IPS DF 6.9 (cell line): ENCODE measurements around the gene MSH4.
"Not testable (repeated sequence)": the region's sequence is repeated elsewhere in the genome, so short reads cannot be mapped to it uniquely, and the experiment has no call there.

Source experiments
- DNase-seq: peaks from one replicate; pipeline ENCODE4 v3.0.0-alpha.2; 2013; ENCODE audit warnings: low read depth, low spot score
- H3K27ac ChIP-seq: one replicate; pipeline ENCODE4 v1.5.1; 2013; ENCODE audit warnings: low read length, control low read depth
- H3K27me3 ChIP-seq: 2 replicates; pipeline ENCODE4 v1.6.1; 2013; ENCODE audit warnings: mild to moderate bottlenecking, low read length; ENCODE audit not compliant: control insufficient read depth, insufficient read depth
- H3K36me3 ChIP-seq: 2 replicates; pipeline ENCODE4 v1.6.1; 2013; ENCODE audit warnings: low read length; ENCODE audit not compliant: control insufficient read depth, insufficient read depth
- H3K4me1 ChIP-seq: 2 replicates; pipeline ENCODE4 v1.6.1; 2013; ENCODE audit warnings: low read length; ENCODE audit not compliant: control insufficient read depth, insufficient read depth
- H3K4me3 ChIP-seq: 2 replicates; pipeline ENCODE4 v1.5.1; 2013; ENCODE audit warnings: mild to moderate bottlenecking, low read length
- H3K9me3 ChIP-seq: 2 replicates; pipeline ENCODE4 v1.6.1; 2013; ENCODE audit warnings: low read length, inconsistent platforms; ENCODE audit not compliant: control insufficient read depth, insufficient read depth
- WGBS: extraction: QIAGEN DNeasy Blood & Tissue Kit; methylation state at CpG from one replicate; pipeline ENCODE4 v1.1.7; 2013; ENCODE audit warnings: mixed read lengths, missing lambda C conversion rate; ENCODE audit not compliant: insufficient read length, insufficient coverage; 5-methylcytosine and 5-hydroxymethylcytosine counted together

Gene MSH4

GRCh38 chr1:75796376-75797272 lies at the start of gene MSH4:
Gene MSH4 (plus strand): TSS chr1:75796882. CDS start chr1:75796986, 104 bp downstream.
- Histone ChIP-seq H3K4me3 (no peak within 1 kb of the TSS), H3K4me1 (no peaks in the 10 kb centered on the region), H3K27ac (no peak within 1 kb of the TSS), H3K27me3 (no peaks in the 10 kb centered on the region), H3K9me3 (no peaks in the 10 kb centered on the region), H3K36me3 (peaks cover 20% of the 10 kb centered on the region)
- no peak for DNase-seq
- no CpG with 5 or more reads among the region's 34 CpGs for WGBS

DNA sequence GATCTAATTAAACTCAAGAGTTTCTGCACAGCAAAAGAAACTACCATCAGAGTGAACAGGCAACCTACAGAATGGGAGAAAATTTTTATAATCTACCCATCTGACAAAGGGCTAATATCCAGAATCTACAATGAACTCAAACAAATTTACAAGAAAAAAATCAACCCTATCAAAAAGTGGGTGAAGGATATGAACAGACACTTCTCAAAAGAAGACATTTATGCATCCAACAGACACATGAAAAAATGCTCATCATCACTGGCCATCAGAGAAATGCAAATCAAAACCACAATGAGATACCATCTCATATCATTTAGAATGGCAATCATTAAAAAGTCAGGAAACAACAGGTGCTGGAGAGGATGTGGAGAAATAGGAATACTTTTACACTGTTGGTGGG lies 39.5 kb upstream of the MSH4 start:
- H3K9me3 ChIP-seq, DNase-seq, H3K36me3 ChIP-seq: not testable (repeated sequence)

GRCh38 chr1:75758543-75758942 lies 38.1 kb upstream of the MSH4 start:
- not testable (repeated sequence) for H3K4me1 ChIP-seq, H3K9me3 ChIP-seq, H3K4me3 ChIP-seq, H3K36me3 ChIP-seq, H3K27me3 ChIP-seq, DNase-seq, H3K27ac ChIP-seq
- WGBS: no CpG with 5 or more reads among the region's 4 CpGs

More for the DNA sequence above, 39.5 kb upstream of the MSH4 start:
- H3K4me1 ChIP-seq, H3K27me3 ChIP-seq, H3K27ac ChIP-seq, H3K4me3 ChIP-seq: not testable (repeated sequence)

DNA sequence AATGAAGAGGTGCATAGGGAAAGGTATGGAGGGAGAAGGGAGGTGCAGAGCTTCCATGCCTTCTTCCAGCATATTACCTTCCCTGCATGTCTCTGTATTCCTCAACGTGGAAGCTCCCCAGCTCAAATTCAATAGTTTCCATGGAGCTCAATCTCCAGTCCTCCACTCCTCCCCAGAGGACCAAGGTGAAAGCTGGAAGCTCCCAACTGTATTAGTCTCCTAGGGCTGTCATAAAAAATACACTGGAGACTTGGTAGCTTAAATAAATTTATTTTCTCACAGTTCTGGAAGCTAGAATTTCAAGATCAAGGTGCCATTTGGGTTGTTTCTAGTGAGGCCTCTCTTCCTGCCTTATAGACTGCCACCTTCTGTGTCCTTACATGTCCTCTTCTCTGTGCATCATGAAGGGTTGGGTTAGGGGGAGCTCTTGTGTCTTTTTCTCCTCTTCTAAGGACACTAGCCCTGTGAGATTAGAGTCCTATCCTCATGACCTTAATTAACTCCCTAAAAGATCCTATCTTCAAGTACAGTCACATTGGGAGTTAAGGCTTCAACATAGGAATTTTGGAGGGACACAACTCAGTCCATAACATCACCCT lies 32.5 kb upstream of the MSH4 start:
- H3K9me3 ChIP-seq: no peaks in the 10 kb centered on the region
- H3K4me1 ChIP-seq: no peaks in the 10 kb centered on the region
- no peak overlapping the region for H3K4me3 ChIP-seq
- H3K27ac ChIP-seq: no peak overlapping the region
- WGBS: no CpG with 5 or more reads among the region's 1 CpG
- no peak for DNase-seq
- H3K36me3 ChIP-seq: no peaks in the 10 kb centered on the region
- no peaks in the 10 kb centered on the region for H3K27me3 ChIP-seq

DNA sequence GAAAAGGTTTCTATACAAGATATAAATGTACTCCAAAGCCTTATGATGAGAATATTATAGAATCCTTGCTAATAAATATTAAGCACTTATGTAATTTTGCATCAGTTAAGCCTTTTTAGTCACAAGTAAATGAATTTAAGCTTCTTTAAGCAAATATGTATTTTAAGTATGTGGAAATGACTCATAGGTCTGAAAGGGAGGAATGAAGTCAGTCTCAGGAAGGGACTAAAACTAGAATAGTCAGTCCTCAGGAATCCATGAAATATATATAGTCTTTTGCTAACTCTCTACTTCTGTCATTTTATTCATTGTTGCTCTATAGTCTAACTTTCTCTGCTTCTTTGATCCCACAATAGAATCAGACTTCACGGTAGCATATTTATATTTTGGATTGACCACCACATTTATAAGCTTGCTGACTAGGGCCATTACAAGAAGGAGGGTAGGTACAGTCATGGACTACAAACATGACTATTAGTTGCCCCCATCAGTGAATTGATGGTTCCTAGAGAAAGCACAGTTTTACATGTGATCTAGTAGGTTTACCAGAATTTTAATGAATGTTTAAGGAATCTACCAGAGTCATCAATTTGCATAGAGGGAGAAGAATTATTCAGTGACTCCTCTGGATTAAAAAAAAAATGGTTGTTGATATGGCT lies 30.9 kb upstream of the MSH4 start:
- Histone ChIP-seq H3K4me3 (no peak overlapping the region), H3K4me1 (no peaks in the 10 kb centered on the region), H3K27me3 (no peaks in the 10 kb centered on the region), H3K36me3 (no peaks in the 10 kb centered on the region), H3K9me3 (no peaks in the 10 kb centered on the region), H3K27ac (no peak overlapping the region)
- DNase-seq: no peak
- WGBS: no CpG with 5 or more reads among the region's 1 CpG

GRCh38 chr1:75768016-75768415 lies 28.7 kb upstream of the MSH4 start:
- DNase-seq: no peak
- Histone ChIP-seq H3K4me1 (no peaks in the 10 kb centered on the region), H3K4me3 (no peak overlapping the region), H3K36me3 (no peaks in the 10 kb centered on the region), H3K9me3 (no peaks in the 10 kb centered on the region), H3K27ac (no peak overlapping the region), H3K27me3 (no peaks in the 10 kb centered on the region)
- WGBS: no CpG with 5 or more reads among the region's 1 CpG

DNA sequence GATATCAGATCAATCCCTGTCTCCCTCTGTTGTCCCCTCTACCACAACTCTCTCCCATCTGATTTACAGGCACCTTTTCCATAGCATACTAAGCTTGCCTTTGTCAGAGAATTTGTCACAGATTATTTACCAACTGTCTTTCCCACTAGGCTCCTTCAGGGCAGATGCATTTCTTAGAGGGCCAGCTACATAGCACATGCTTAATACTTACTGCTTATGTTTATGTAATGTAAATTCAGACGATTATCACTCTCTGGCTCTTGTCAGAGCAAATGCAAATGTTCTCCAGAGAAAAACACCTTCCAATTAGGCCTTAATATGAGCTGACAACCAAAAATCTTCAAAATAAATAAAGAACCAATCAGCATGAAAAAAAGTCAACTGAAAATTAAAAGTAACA lies 25.9 kb upstream of the MSH4 start:
- no peak overlapping the region for H3K4me3 ChIP-seq
- no CpG with 5 or more reads among the region's 1 CpG for WGBS
- no peaks in the 10 kb centered on the region for H3K4me1 ChIP-seq
- DNase-seq: no peak
- no peak overlapping the region for H3K27ac ChIP-seq
- H3K27me3 ChIP-seq: no peaks in the 10 kb centered on the region
- H3K9me3 ChIP-seq: no peaks in the 10 kb centered on the region
- H3K36me3 ChIP-seq: no peaks in the 10 kb centered on the region

GRCh38 chr1:75771978-75772377 lies 24.7 kb upstream of the MSH4 start:
- Histone ChIP-seq H3K4me1 (no peaks in the 10 kb centered on the region), H3K4me3 (no peak overlapping the region), H3K9me3 (no peaks in the 10 kb centered on the region), H3K27me3 (no peaks in the 10 kb centered on the region), H3K27ac (no peak overlapping the region), H3K36me3 (no peaks in the 10 kb centered on the region)
- WGBS: no CpG with 5 or more reads among the region's 3 CpGs
- DNase-seq: no peak

DNA sequence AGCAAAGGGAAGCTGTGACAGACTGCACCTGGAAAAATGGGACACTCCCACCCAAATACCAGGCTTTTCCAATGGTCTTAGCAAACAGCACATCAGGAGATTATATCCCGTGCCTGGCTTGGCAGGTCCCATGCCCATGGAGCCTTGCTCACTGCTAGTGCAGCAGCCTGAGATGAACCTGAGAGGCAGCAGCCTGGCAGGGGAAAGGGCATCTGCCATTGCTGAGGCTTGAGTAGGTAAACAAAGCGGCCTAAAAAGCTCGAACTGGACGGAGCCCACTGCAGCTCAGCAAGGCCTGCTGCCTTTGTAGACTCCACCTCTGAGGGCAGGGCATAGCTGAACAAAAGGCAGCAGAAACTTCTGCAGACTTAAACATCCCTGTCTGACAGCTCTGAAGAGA lies 18.9 kb upstream of the MSH4 start:
- not testable (repeated sequence) for H3K4me3 ChIP-seq, H3K9me3 ChIP-seq, H3K36me3 ChIP-seq, H3K4me1 ChIP-seq, DNase-seq, H3K27ac ChIP-seq, H3K27me3 ChIP-seq
- WGBS: no CpG with 5 or more reads among the region's 4 CpGs

- not testable (repeated sequence) for H3K27me3 ChIP-seq, H3K4me3 ChIP-seq, H3K36me3 ChIP-seq, H3K4me1 ChIP-seq, DNase-seq, H3K27ac ChIP-seq, H3K9me3 ChIP-seq
- WGBS: 100% methylated on average over 2 of the region's 5 CpGs
These were observed 18.0 kb upstream of the MSH4 start for GRCh38 chr1:75778694-75779093.
